GM23338 (cell line): ENCODE data around the gene RAPGEF5. TPM values are rescaled to one million over a fixed set of nuclear protein-coding genes. Genes with fewer than 3 reads are reported as not detected.

Experiments used
- ATAC-seq: fragments of 200-7000 bp; cut with Tn5 transposase; 3 replicates; pipeline ENCODE4 v1.9.1; 2020
- DNase-seq: peaks from one replicate; pipeline ENCODE4 v3.0.0-alpha.2; 2015; ENCODE audit warnings: low spot score
- H2AFZ ChIP-seq: fragments of 200-600 bp; sonication (generic); 2 replicates; pipeline ENCODE4 v1.8.0; 2016; ENCODE audit warnings: antibody characterized with exemption, mild to moderate bottlenecking, moderate library complexity
- H3F3A ChIP-seq: fragments of 200-600 bp; sonication (generic); replicated peaks from 2 replicates; pipeline ENCODE4 v1.8.0; 2017; ENCODE audit warnings: antibody characterized with exemption, mixed run types, low read depth
- H3K27ac ChIP-seq: fragments of 200-600 bp; sonication (generic); 2 replicates; pipeline ENCODE4 v1.6.1; 2016; ENCODE audit warnings: low read depth
- H3K27me3 ChIP-seq: fragments of 200-600 bp; sonication (generic); 2 replicates; pipeline ENCODE4 v1.8.0; 2016; ENCODE audit warnings: mild to moderate bottlenecking, mixed run types, moderate library complexity; ENCODE audit not compliant: insufficient read depth
- H3K36me3 ChIP-seq: fragments of 200-600 bp; sonication (generic); 2 replicates; pipeline ENCODE4 v1.8.0; 2016; ENCODE audit warnings: mild to moderate bottlenecking; ENCODE audit not compliant: insufficient read depth
- H3K4me1 ChIP-seq: fragments of 200-600 bp; sonication (generic); 2 replicates; pipeline ENCODE4 v1.8.0; 2016; ENCODE audit warnings: mild to moderate bottlenecking, moderate library complexity; ENCODE audit not compliant: insufficient read depth
- H3K4me2 ChIP-seq: fragments of 200-600 bp; sonication (generic); 2 replicates; pipeline ENCODE4 v1.7.1; 2017; ENCODE audit warnings: mixed run types
- H3K4me3 ChIP-seq: fragments of 200-600 bp; sonication (generic); 2 replicates; pipeline ENCODE4 v1.6.1; 2016; ENCODE audit warnings: mixed run types
- H3K79me2 ChIP-seq: fragments of 200-600 bp; sonication (generic); replicated peaks from 2 replicates; pipeline ENCODE4 v1.8.0; 2017; ENCODE audit warnings: mild to moderate bottlenecking; ENCODE audit not compliant: insufficient read depth
- H3K9me2 ChIP-seq: fragments of 200-600 bp; sonication (generic); 2 replicates; pipeline ENCODE4 v1.8.0; 2017; ENCODE audit not compliant: insufficient read depth
- H4K20me1 ChIP-seq: fragments of 200-600 bp; sonication (generic); replicated peaks from 2 replicates; pipeline ENCODE4 v1.8.0; 2017; ENCODE audit warnings: mild to moderate bottlenecking; ENCODE audit not compliant: insufficient read depth
- H3K27ac Mint-ChIP-seq: 2 replicates; pipeline ENCODE4 v1.8.0; 2020; ENCODE audit warnings: inconsistent platforms, mild to moderate bottlenecking, moderate library complexity, mixed read lengths
- H3K27me3 Mint-ChIP-seq: 3 replicates; pipeline ENCODE4 v1.8.0; 2022; ENCODE audit warnings: low read depth, mild to moderate bottlenecking, moderate library complexity, mixed read lengths, inconsistent platforms; ENCODE audit not compliant: insufficient read depth, poor library complexity
- H3K36me3 Mint-ChIP-seq: 3 replicates; pipeline ENCODE4 v1.8.0; 2021; ENCODE audit warnings: low read depth, mild to moderate bottlenecking, inconsistent platforms, moderate library complexity, mixed read lengths
- H3K4me1 Mint-ChIP-seq: 3 replicates; pipeline ENCODE4 v1.8.0; 2020; ENCODE audit warnings: mild to moderate bottlenecking, inconsistent platforms, mixed read lengths
- H3K4me3 Mint-ChIP-seq: 3 replicates; pipeline ENCODE4 v1.8.0; 2021; ENCODE audit warnings: moderate library complexity, mild to moderate bottlenecking, inconsistent platforms, mixed read lengths
- H3K9me3 Mint-ChIP-seq: 3 replicates; pipeline ENCODE4 v1.8.0; 2020; ENCODE audit warnings: moderate library complexity, mild to moderate bottlenecking, inconsistent platforms, mixed read lengths
- CREB1 ChIP-seq: fragments of 250-450 bp; sonication (Bioruptor Pico); IDR thresholded peaks from 2 replicates; pipeline ENCODE4 v1.5.0; 2020; ENCODE audit warnings: low read depth, mild to moderate bottlenecking, moderate library complexity
- EZH2 ChIP-seq: fragments of 200-600 bp; sonication (generic); IDR thresholded peaks from one replicate; pipeline ENCODE4 v1.8.0; 2017; ENCODE audit warnings: antibody characterized with exemption, mild to moderate bottlenecking, low read depth; ENCODE audit not compliant: unreplicated experiment
- EZH2phosphoT487 ChIP-seq: fragments of 200-600 bp; sonication (generic); IDR thresholded peaks from one replicate; pipeline ENCODE4 v1.8.1; 2018; ENCODE audit warnings: antibody characterized with exemption; ENCODE audit not compliant: unreplicated experiment
- JUNB ChIP-seq: IDR thresholded peaks from one replicate; pipeline ENCODE4 v1.6.1; 2016; ENCODE audit warnings: antibody characterized with exemption; ENCODE audit not compliant: unreplicated experiment
- NANOG ChIP-seq: IDR thresholded peaks from 2 replicates; pipeline ENCODE4 v1.6.1; 2016; ENCODE audit warnings: antibody characterized with exemption, borderline replicate concordance
- POLR2AphosphoS5 ChIP-seq: IDR thresholded peaks from 2 replicates; pipeline ENCODE4 v1.6.1; 2016; ENCODE audit warnings: antibody characterized with exemption, low read depth
- STAT1 ChIP-seq: IDR thresholded peaks from one replicate; pipeline ENCODE4 v1.6.1; 2016; ENCODE audit warnings: antibody characterized with exemption; ENCODE audit not compliant: unreplicated experiment
- ZNF114 ChIP-seq: fragments of 250-450 bp; sonication (Bioruptor Pico); IDR thresholded peaks from 2 replicates; pipeline ENCODE4 v1.5.0; 2020; ENCODE audit warnings: mild to moderate bottlenecking, moderate library complexity
- ZNF331 ChIP-seq: fragments of 250-450 bp; sonication (Bioruptor Pico); IDR thresholded peaks from 2 replicates; pipeline ENCODE4 v1.5.0; 2020; ENCODE audit warnings: low read depth, mild to moderate bottlenecking, moderate library complexity
- polyA plus RNA-seq: library from polyadenylated mRNA; unstranded; fragments of >200 nt; fragmentation: Nextera tagmentation; extraction: Ambion mirVana; gene quantifications from 2 replicates; pipeline ENCODE4 v1.2.1, GENCODE V29; 2016
- total RNA-seq: library from RNA; depleted of rRNA; stranded (reverse); fragments of >200 nt; shearing (Covaris generic); gene quantifications from 2 replicates; pipeline ENCODE4 v1.2.3, GENCODE V29; 2014
- TF ChIP-seq, protein P1 (sequence below): fragments of 250-450 bp; sonication (Bioruptor Pico); IDR thresholded peaks from 2 replicates; pipeline ENCODE4 v1.5.0; 2020; ENCODE audit warnings: mild to moderate bottlenecking, moderate library complexity
- TF ChIP-seq, protein P2 (sequence below): IDR thresholded peaks from 2 replicates; pipeline ENCODE4 v1.6.1; 2016; ENCODE audit warnings: antibody characterized with exemption
- TF ChIP-seq, protein P3 (sequence below): IDR thresholded peaks from one replicate; pipeline ENCODE4 v1.6.1; 2018; ENCODE audit warnings: antibody characterized with exemption; ENCODE audit not compliant: unreplicated experiment
- TF ChIP-seq, protein P4 (sequence below), 2 experiments: fragments of 200-600 bp in 1 of 2; sonication (generic) in 1 of 2; conservative IDR thresholded peaks; 2 replicates each; pipeline versions ENCODE4 v1.5.1 to v1.6.1; 2016 to 2017; ENCODE audit warnings: antibody characterized with exemption in 2 of 2, low read depth in 2 of 2, mild to moderate bottlenecking in 2 of 2, moderate library complexity in 1 of 2

Gene RAPGEF5
- total and polyA plus RNA-seq, 2 experiments from 2014 or later: 6.3 to 13.1 TPM

DNA sequence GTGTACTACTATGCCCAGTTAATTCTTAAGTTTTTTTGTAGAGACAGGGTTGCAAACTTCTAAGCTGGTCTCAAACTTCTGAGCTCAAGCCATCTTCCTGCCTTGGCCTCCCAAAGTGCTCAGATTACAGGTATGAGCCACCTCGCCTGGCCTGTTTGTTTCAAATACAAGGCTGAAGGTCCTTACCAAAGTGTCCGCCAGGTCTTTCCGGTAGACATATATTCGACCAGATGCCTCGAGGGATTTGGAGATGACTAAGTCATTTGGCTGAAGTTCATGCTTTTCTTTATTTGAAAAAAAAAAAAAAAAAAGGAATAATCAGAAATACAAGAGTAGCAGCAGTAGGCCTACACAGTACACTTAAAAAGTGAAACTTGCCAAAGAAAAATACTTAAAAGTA is 206.7 kb downstream of the RAPGEF5 start (continued):
- TF ChIP-seq STAT1: no peak
- TF ChIP-seq EZH2: no peak
- TF ChIP-seq CREB1: no peak
- no peak for TF ChIP-seq EZH2phosphoT487
- TF ChIP-seq ZNF331: no peak
- no peak for TF ChIP-seq NANOG
- no peak for TF ChIP-seq JUNB
- no peak for TF ChIP-seq POLR2AphosphoS5

DNA sequence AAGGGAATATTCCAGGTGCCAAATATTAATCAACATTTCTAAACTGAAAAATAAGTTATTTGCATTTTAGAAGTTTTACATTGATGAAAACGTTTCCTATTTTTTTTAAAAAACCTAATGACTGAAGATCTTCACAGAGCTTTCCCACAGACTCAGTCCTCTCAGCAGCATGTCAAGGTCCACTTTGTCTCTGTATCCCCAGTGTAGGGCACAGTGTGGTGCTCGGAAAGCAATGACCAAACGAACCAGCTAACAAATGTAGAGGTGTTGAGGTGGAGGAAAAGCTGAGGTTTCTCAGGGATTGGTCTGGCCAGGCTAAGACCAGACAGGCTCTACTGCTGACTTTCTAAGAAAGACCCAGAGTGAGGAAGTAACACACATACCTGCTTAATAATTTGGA is 209.1 kb downstream of the RAPGEF5 start:
- no peaks in the 10 kb centered on the region for H3F3A ChIP-seq
- Mint-ChIP-seq H3K4me1 (peaks cover 12% of the 10 kb centered on the region), H3K36me3 (peaks cover 37% of the 10 kb centered on the region), H3K4me3 (no peak overlapping the region), H3K27ac (no peak overlapping the region), H3K9me3 (no peaks in the 10 kb centered on the region), H3K27me3 (no peaks in the 10 kb centered on the region)
- no peaks in the 10 kb centered on the region for H3K27me3 ChIP-seq
- peaks cover 9% of the 10 kb centered on the region for H3K4me1 ChIP-seq
- no peaks in the 10 kb centered on the region for H4K20me1 ChIP-seq
- no peak for ATAC-seq
- no peaks in the 10 kb centered on the region for H3K36me3 ChIP-seq
- TF ChIP-seq, protein P1, sequence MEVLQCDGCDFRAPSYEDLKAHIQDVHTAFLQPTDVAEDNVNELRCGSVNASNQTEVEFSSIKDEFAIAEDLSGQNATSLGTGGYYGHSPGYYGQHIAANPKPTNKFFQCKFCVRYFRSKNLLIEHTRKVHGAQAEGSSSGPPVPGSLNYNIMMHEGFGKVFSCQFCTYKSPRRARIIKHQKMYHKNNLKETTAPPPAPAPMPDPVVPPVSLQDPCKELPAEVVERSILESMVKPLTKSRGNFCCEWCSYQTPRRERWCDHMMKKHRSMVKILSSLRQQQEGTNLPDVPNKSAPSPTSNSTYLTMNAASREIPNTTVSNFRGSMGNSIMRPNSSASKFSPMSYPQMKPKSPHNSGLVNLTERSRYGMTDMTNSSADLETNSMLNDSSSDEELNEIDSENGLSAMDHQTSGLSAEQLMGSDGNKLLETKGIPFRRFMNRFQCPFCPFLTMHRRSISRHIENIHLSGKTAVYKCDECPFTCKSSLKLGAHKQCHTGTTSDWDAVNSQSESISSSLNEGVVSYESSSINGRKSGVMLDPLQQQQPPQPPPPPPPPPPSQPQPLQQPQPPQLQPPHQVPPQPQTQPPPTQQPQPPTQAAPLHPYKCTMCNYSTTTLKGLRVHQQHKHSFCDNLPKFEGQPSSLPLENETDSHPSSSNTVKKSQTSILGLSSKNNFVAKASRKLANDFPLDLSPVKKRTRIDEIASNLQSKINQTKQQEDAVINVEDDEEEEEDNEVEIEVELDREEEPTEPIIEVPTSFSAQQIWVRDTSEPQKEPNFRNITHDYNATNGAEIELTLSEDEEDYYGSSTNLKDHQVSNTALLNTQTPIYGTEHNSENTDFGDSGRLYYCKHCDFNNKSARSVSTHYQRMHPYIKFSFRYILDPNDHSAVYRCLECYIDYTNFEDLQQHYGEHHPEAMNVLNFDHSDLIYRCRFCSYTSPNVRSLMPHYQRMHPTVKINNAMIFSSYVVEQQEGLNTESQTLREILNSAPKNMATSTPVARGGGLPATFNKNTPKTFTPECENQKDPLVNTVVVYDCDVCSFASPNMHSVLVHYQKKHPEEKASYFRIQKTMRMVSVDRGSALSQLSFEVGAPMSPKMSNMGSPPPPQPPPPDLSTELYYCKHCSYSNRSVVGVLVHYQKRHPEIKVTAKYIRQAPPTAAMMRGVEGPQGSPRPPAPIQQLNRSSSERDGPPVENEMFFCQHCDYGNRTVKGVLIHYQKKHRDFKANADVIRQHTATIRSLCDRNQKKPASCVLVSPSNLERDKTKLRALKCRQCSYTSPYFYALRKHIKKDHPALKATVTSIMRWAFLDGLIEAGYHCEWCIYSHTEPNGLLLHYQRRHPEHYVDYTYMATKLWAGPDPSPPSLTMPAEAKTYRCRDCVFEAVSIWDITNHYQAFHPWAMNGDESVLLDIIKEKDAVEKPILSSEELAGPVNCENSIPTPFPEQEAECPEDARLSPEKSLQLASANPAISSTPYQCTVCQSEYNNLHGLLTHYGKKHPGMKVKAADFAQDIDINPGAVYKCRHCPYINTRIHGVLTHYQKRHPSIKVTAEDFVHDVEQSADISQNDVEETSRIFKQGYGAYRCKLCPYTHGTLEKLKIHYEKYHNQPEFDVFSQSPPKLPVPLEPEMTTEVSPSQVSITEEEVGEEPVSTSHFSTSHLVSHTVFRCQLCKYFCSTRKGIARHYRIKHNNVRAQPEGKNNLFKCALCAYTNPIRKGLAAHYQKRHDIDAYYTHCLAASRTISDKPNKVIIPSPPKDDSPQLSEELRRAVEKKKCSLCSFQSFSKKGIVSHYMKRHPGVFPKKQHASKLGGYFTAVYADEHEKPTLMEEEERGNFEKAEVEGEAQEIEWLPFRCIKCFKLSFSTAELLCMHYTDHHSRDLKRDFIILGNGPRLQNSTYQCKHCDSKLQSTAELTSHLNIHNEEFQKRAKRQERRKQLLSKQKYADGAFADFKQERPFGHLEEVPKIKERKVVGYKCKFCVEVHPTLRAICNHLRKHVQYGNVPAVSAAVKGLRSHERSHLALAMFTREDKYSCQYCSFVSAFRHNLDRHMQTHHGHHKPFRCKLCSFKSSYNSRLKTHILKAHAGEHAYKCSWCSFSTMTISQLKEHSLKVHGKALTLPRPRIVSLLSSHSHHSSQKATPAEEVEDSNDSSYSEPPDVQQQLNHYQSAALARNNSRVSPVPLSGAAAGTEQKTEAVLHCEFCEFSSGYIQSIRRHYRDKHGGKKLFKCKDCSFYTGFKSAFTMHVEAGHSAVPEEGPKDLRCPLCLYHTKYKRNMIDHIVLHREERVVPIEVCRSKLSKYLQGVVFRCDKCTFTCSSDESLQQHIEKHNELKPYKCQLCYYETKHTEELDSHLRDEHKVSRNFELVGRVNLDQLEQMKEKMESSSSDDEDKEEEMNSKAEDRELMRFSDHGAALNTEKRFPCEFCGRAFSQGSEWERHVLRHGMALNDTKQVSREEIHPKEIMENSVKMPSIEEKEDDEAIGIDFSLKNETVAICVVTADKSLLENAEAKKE (CRISPR knock-in tag): no peak
- TF ChIP-seq NANOG (no peak), CREB1 (no peak), STAT1 (no peak), POLR2AphosphoS5 (no peak), EZH2 (no peak), EZH2phosphoT487 (no peak), ZNF114 (CRISPR knock-in tag) (no peak), JUNB (no peak), ZNF331 (no peak)
- TF ChIP-seq, protein P2, sequence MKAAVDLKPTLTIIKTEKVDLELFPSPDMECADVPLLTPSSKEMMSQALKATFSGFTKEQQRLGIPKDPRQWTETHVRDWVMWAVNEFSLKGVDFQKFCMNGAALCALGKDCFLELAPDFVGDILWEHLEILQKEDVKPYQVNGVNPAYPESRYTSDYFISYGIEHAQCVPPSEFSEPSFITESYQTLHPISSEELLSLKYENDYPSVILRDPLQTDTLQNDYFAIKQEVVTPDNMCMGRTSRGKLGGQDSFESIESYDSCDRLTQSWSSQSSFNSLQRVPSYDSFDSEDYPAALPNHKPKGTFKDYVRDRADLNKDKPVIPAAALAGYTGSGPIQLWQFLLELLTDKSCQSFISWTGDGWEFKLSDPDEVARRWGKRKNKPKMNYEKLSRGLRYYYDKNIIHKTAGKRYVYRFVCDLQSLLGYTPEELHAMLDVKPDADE: no peak
- TF ChIP-seq, protein P3, sequence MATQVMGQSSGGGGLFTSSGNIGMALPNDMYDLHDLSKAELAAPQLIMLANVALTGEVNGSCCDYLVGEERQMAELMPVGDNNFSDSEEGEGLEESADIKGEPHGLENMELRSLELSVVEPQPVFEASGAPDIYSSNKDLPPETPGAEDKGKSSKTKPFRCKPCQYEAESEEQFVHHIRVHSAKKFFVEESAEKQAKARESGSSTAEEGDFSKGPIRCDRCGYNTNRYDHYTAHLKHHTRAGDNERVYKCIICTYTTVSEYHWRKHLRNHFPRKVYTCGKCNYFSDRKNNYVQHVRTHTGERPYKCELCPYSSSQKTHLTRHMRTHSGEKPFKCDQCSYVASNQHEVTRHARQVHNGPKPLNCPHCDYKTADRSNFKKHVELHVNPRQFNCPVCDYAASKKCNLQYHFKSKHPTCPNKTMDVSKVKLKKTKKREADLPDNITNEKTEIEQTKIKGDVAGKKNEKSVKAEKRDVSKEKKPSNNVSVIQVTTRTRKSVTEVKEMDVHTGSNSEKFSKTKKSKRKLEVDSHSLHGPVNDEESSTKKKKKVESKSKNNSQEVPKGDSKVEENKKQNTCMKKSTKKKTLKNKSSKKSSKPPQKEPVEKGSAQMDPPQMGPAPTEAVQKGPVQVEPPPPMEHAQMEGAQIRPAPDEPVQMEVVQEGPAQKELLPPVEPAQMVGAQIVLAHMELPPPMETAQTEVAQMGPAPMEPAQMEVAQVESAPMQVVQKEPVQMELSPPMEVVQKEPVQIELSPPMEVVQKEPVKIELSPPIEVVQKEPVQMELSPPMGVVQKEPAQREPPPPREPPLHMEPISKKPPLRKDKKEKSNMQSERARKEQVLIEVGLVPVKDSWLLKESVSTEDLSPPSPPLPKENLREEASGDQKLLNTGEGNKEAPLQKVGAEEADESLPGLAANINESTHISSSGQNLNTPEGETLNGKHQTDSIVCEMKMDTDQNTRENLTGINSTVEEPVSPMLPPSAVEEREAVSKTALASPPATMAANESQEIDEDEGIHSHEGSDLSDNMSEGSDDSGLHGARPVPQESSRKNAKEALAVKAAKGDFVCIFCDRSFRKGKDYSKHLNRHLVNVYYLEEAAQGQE: no peak
- TF ChIP-seq, protein P4, sequence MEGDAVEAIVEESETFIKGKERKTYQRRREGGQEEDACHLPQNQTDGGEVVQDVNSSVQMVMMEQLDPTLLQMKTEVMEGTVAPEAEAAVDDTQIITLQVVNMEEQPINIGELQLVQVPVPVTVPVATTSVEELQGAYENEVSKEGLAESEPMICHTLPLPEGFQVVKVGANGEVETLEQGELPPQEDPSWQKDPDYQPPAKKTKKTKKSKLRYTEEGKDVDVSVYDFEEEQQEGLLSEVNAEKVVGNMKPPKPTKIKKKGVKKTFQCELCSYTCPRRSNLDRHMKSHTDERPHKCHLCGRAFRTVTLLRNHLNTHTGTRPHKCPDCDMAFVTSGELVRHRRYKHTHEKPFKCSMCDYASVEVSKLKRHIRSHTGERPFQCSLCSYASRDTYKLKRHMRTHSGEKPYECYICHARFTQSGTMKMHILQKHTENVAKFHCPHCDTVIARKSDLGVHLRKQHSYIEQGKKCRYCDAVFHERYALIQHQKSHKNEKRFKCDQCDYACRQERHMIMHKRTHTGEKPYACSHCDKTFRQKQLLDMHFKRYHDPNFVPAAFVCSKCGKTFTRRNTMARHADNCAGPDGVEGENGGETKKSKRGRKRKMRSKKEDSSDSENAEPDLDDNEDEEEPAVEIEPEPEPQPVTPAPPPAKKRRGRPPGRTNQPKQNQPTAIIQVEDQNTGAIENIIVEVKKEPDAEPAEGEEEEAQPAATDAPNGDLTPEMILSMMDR (conservative IDR thresholded peaks at IDR 0.05; ENCODE audit: low read depth in 2 of 2): no peak
- no peak overlapping the region for H3K4me2 ChIP-seq
- no peaks in the 10 kb centered on the region for H3K79me2 ChIP-seq
- DNase-seq: no peak
- no peak overlapping the region for H2AFZ ChIP-seq
- H3K27ac ChIP-seq: no peak overlapping the region
- H3K4me3 ChIP-seq: no peak overlapping the region
- H3K9me2 ChIP-seq: no peaks in the 10 kb centered on the region
